Muscle layer of colon (tissue), 2 donors: Measurements from ENCODE around the gene SYNE3.

ENCODE experiments used
- H3K27ac ChIP-seq: one replicate; pipeline ENCODE4 v1.7.0; 2013; ENCODE audit warnings: low read depth, mild to moderate bottlenecking, low read length, moderate library complexity
- H3K27me3 ChIP-seq, 2 donors: one replicate each; pipeline ENCODE4 v1.7.0; 2013; ENCODE audit warnings: low read length in 2 of 2, mild to moderate bottlenecking in 2 of 2; ENCODE audit not compliant: insufficient read depth in 2 of 2, control insufficient read depth in 1 of 2
- H3K36me3 ChIP-seq: one replicate; pipeline ENCODE4 v1.7.0; 2013; ENCODE audit warnings: mild to moderate bottlenecking, low read length; ENCODE audit not compliant: insufficient read depth
- H3K4me1 ChIP-seq: one replicate; pipeline ENCODE4 v1.7.0; 2013; ENCODE audit warnings: mild to moderate bottlenecking, low read length; ENCODE audit not compliant: insufficient read depth
- H3K4me3 ChIP-seq, 2 donors: one replicate each; pipeline ENCODE4 v1.7.0; 2013; ENCODE audit warnings: low read length in 2 of 2, low read depth in 1 of 2, mild to moderate bottlenecking in 1 of 2, moderate library complexity in 1 of 2
- H3K9ac ChIP-seq: one replicate; pipeline ENCODE4 v1.7.0; 2013; ENCODE audit warnings: low read length
- H3K9me3 ChIP-seq: one replicate; pipeline ENCODE4 v1.7.0; 2013; ENCODE audit warnings: mild to moderate bottlenecking, low read length
- donor health status: abdominal sarcoma.
- donor health status: Adenocarcinoma of cecum.

SYNE3 gene

DNA sequence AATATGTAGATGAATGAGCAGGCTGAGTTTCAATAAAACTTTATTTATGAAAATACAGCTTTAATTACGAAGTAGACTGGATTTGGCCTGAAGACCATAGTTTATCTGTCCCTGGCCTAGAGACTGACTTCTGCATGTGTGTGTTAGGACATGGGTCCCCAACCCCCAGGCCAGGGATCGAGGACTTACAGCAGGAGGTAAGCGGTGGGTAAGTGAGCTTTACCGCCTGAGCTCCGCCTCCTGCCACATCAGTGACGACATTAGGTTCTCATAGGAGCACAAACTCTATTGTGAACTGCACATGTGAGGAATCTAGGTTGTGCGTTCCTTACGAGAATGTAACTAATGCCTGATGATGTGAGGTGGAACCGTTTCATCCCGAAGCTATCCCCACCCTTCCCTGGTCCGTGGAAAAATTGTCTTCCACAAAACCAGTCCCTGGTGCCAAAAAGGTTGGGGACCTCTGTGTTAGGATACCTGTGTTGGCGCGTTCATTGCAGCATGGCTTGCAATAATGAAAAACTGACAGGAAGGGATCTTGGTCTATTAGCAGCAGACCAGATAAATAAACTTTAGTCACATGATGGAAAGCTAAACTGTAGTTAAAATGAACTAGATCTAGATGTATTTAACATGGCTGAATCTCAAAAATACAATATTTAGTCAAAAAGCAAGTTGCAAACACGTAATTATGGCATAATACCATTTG is 22.5 kb upstream of the SYNE3 start:
- no peaks in the 10 kb centered on the region for H3K36me3 ChIP-seq
- H3K9ac ChIP-seq = no peak overlapping the region
- no peaks in the 10 kb centered on the region for H3K27me3 ChIP-seq
- no peak overlapping the region for H3K27ac ChIP-seq
- H3K4me1 ChIP-seq = peaks cover 15% of the 10 kb centered on the region
- no peak overlapping the region for H3K4me3 ChIP-seq
- H3K9me3 ChIP-seq = no peaks in the 10 kb centered on the region

DNA sequence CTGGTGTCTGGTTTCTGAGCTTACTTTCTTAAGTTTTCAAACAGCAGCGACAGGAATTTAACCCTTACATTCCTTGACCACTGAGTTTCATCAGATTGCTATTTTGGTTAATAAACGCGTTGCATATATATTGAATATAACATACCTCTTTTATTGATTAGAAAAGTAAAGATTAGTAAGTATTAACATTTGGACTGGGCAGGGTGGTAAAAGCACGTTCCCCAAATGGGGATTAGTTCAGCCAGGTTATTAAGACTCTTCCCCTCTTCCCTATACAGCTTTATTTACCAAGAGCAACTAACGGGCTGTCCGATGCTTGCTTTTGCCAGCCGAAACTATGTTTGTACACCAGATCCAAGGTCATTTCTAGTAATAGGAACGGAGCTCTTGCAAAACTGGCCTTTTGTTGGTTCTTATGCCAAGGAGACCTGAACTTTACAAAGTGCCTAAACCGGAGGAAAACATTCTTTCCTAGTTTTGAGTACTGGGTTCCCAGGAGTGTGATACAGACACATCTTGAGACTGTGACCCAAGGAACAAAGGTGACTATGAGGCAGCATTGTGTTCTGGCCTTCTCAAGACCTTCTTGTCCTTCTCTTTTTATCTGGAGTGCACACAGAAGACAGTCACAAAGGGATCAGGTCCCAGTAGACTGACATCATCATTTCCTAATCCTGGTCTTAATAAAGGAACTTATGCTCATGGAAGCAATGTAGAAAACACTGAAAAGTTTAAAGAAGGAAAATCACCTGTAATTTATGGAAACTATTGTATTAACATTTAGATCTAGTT is 21.0 kb upstream of the SYNE3 start:
- no peak overlapping the region for H3K27ac ChIP-seq
- no peak overlapping the region for H3K4me3 ChIP-seq
- no peaks in the 10 kb centered on the region for H3K9me3 ChIP-seq
- no peak overlapping the region for H3K9ac ChIP-seq
- no peaks in the 10 kb centered on the region for H3K36me3 ChIP-seq
- peaks cover 29% of the 10 kb centered on the region for H3K4me1 ChIP-seq
- H3K27me3 ChIP-seq = no peaks in the 10 kb centered on the region

DNA sequence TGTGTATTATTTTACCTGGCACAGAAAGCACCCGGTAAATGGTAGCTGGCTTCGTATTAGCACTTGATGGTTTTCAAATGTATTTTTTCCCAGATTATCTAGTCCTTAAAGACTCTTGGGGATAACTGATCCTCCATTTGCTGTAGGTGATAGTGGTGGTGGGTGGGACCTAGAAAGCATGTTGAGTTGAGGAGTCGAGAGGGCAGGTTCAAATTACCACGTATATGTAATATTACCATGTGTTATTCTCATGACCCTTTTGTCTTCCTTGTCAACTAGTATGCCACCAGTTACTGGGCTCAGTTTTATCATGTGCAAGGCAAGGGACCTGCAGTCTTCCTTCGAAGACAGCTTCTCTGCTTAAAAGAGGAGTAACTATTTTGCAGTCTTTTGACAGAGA is 20.2 kb upstream of the SYNE3 start:
- peaks cover 34% of the 10 kb centered on the region for H3K4me1 ChIP-seq
- H3K27ac ChIP-seq = no peak overlapping the region
- no peak overlapping the region for H3K9ac ChIP-seq
- no peaks in the 10 kb centered on the region for H3K27me3 ChIP-seq
- no peak overlapping the region for H3K4me3 ChIP-seq
- no peaks in the 10 kb centered on the region for H3K9me3 ChIP-seq
- no peaks in the 10 kb centered on the region for H3K36me3 ChIP-seq

DNA sequence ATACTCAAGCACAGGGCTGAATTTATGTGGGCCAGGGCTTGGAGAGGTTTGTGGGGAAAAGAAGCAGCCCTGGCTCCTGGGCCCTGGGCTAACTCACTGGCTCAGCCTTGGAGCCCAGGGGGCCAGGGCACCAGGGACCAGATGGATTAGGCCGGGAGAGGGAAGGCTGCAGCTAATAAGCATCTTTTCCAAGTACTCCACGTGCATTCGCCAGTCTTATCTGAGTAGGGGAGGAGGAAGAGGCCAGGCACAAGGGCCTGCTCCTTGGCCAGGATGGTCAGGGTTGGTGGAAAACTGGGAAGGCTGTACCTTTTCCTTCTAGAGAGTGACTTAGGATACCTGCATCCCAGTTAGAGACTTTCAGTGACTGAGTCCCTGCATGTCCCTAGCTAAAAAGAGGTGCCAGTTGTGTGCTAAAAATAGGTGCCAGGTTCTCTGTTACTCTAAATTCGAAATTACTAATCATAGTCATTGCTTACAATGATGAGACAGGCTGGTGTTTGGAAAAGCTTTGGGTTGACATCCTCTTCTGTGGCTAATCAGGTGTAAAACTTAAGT is 19.7 kb upstream of the SYNE3 start:
- Histone ChIP-seq H3K4me1 (peaks cover 34% of the 10 kb centered on the region), H3K9ac (peak overlapping the region; percentile 82), H3K9me3 (no peaks in the 10 kb centered on the region), H3K27me3 (no peaks in the 10 kb centered on the region), H3K36me3 (no peaks in the 10 kb centered on the region), H3K27ac (no peak overlapping the region), H3K4me3 (peak overlapping the region; percentile 80 to 92)

GRCh38 chr14:95535226-95536021 is 19.0 kb upstream of the SYNE3 start:
- Histone ChIP-seq H3K4me1 (peaks cover 34% of the 10 kb centered on the region), H3K27me3 (no peaks in the 10 kb centered on the region), H3K27ac (peak overlapping the region; percentile 53), H3K9ac (peak overlapping the region; percentile 82), H3K9me3 (no peaks in the 10 kb centered on the region), H3K36me3 (no peaks in the 10 kb centered on the region), H3K4me3 (peak overlapping the region; percentile 80 to 92)

DNA sequence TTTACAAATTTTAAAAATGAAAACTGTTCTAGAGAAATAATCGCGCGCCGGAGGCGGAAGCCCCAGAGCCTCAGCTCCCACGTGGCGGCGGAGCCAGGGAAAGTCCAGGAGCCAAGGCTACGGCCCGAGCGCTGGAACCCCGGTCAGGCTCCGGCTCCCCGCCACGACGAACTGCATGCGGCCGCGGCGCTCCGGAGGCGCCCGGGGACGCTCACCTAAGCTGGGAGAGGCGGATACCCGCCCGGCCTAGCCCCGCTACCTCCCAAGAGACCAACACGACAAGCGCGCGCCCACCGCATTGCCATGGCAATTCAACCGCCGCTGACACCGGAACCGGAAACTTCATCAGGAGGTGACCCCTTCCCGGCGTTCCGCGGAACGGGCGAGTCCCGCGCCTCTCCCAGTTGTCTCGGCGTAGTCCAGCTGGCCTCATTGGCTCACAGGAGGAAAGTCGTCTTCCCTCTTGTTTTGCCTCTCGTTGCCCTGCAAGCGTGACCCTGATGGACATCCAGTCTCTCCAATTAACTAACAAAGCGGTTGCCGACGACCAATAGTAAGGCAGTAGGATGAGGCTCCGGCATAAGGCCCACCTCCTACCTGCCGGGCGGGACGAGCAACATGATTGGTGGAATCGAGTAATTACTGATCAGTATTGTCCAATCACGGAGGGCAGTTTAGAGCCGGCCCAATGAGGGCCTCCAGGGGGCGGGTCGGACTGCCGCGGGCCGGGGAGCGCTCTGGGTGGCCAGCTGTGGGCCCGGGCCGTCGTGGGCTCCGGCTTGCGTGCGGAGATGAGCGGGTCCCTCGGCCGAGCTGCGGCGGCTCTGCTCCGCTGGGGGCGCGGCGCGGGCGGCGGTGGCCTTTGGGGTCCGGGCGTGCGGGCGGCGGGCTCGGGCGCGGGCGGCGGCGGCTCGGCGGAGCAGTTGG is 18.1 kb upstream of the SYNE3 start, which contains the start of gene GLRX5:
TSS of gene GLRX5 (plus strand) at position 752 of the 927 bp plus-strand sequence. CDS start at position 792, 40 bp downstream.
- Histone ChIP-seq H3K9ac (peak within 1 kb of the TSS; percentile 82), H3K4me3 (peak within 1 kb of the TSS; percentile 80 to 95), H3K27ac (peak within 1 kb of the TSS; percentile 86), H3K9me3 (no peaks in the 10 kb centered on the region), H3K4me1 (peaks cover 34% of the 10 kb centered on the region), H3K36me3 (no peaks in the 10 kb centered on the region), H3K27me3 (no peaks in the 10 kb centered on the region)

DNA sequence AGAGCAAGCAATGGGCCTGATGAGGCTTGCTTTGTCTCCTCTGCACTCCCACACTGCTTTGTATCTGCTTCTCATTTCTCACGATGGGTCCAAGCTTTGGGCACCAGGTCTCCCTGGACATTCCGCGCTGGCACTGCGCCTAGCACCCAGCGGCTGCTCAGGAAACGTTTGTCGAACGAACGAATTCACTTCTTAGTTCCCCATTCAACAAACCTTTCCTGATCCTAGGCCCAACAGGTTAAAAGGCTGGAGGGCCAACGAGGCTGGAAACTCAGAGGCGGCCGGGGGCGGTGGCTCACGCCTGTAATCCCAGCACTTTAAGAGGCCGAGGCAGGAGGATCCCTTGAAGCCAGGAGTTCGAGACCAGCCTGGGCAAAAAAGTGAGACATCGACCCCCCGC is 17.4 kb upstream of the SYNE3 start:
- H3K9ac ChIP-seq = peak overlapping the region; percentile 42
- no peaks in the 10 kb centered on the region for H3K36me3 ChIP-seq
- H3K4me1 ChIP-seq = peaks cover 34% of the 10 kb centered on the region
- H3K4me3 ChIP-seq = peak overlapping the region; percentile 76 to 95
- no peaks in the 10 kb centered on the region for H3K9me3 ChIP-seq
- no peaks in the 10 kb centered on the region for H3K27me3 ChIP-seq
- H3K27ac ChIP-seq = peak overlapping the region; percentile 86

GRCh38 chr14:95533391-95533821 is 17.0 kb upstream of the SYNE3 start:
- no peak overlapping the region for H3K27ac ChIP-seq
- H3K4me1 ChIP-seq = peaks cover 34% of the 10 kb centered on the region

DNA sequence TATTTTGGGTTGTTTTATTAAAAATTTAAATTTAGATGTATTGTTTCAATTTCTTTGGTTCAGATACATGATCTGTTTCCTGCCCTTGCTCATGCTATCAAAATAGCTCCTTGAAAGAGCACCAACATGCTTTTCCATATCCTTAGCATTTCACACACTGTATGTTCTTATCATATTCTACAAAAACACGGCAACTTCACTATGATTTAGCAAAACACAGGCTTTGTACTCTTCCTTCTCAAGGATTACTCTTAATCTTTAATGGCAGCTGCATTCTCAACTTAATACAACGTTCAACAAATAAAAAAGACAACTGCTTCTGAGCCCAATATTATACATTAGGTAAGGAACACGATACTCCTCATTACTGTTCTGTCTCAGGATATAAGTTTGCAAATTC is 15.5 kb upstream of the SYNE3 start:
- Histone ChIP-seq H3K4me3 (no peak overlapping the region), H3K36me3 (no peaks in the 10 kb centered on the region), H3K27me3 (no peaks in the 10 kb centered on the region), H3K4me1 (peaks cover 42% of the 10 kb centered on the region), H3K27ac (no peak overlapping the region), H3K9me3 (no peaks in the 10 kb centered on the region), H3K9ac (no peak overlapping the region)

More at GRCh38 chr14:95533391-95533821, 17.0 kb upstream of the SYNE3 start:
- peak overlapping the region; percentile 42 for H3K9ac ChIP-seq
- H3K27me3 ChIP-seq = no peaks in the 10 kb centered on the region
- H3K4me3 ChIP-seq = peak overlapping the region; percentile 76 to 95
- no peaks in the 10 kb centered on the region for H3K36me3 ChIP-seq
- no peaks in the 10 kb centered on the region for H3K9me3 ChIP-seq

- Histone ChIP-seq H3K4me3 (no peak overlapping the region), H3K4me1 (peaks cover 38% of the 10 kb centered on the region), H3K36me3 (no peaks in the 10 kb centered on the region), H3K27me3 (no peaks in the 10 kb centered on the region), H3K9ac (no peak overlapping the region), H3K27ac (no peak overlapping the region), H3K9me3 (no peaks in the 10 kb centered on the region)
These were observed 15.0 kb upstream of the SYNE3 start for GRCh38 chr14:95531473-95531872.
